Kidney glomerular epithelial cell (primary cell): Measurements from ENCODE around the gene STIP1.

Source experiments
- DNase-seq: peaks from one replicate; lab custom pipeline; 2025; lab: John Stamatoyannopoulos, UW

The STIP1 gene

DNA sequence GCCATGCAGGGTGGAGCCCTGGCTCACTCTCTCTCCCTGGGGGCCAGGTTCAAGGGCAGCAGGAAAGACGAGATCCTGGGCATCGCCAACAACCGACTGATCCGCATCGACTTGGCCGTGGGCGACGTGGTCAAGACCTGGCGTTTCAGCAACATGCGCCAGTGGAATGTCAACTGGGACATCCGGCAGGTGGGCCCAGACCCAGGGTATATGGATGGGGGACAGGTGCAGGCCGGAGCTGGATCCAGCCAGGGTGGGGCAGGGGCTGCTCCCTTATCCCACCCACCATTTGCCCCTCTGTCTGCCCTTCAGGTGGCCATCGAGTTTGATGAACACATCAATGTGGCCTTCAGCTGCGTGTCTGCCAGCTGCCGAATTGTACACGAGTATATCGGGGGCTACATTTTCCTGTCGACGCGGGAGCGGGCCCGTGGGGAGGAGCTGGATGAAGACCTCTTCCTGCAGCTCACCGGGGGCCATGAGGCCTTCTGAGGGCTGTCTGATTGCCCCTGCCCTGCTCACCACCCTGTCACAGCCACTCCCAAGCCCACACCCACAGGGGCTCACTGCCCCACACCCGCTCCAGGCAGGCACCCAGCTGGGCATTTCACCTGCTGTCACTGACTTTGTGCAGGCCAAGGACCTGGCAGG, 37.2 kb downstream of the STIP1 start:
- no peak for DNase-seq

DNA sequence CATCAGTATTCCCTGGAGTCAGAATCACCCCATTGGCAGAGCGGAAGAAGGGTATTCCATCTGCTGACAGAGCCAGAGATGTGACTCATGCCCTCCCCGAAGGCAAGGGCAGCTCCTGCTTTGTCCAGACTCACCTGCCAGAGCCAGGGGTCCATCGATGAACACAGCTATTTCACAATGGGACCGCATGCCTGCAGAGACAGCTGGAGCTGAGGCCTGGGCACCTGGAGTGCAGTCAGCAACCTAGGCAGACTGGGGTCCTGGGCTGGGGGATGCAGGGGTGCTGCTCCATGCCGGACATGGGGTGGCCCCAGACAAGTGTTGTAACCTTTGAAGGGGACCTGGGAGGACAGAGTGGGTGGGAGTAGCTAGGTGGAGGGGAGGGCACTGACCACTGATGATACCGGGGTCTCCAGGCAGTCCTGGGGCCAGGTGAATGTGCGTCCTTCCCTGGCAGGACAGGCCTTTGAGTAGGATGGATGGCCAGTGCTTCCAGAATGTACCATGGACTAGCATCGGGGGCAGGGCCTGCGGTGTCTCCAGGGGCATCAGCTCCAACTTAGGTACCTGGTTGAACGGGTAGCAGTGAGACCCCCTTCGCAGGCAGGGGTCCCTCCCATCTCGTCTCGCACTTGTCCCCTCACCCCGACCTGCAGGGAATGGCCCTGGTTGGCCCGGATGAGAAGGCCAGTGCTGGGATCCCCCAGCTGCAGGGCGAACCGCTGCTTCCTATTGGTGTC, 38.4 kb downstream of the STIP1 start:
- DNase-seq: no peak

DNA sequence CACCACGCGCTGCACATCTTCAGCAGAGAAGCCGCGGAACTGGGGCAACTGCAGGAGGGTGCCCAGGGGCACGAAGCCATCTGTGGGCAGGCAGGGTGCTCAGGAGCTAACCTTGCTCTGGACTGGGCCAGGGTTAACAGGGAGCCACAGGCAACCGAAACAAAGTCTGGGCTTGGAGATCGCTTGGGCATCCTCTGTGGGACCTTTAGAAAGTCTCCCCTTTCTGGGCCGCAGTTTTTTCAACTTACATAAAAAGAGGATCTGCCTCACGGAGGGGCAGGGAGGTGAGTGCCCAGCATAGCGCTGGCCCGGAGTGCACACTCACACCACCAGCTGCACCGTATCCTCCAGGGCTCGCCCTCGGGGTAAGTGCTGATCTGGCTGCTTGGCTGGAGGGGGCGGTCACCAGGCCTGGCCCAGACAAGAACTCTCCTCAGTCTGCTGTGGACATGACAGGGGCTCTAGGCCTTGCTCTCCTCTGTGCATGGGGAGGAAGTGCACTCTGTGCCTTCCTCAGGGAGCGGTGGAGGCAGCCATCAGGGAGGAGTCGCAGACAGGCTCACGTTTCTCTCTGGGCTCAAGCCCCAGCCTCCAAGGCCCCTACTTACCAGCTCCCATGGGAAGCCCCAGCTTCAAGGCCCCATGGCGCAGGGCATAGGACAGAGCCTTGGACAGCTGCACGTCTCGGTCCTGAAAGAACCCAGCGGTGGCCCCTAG, 39.1 kb downstream of the STIP1 start:
- DNase-seq: no peak

DNA sequence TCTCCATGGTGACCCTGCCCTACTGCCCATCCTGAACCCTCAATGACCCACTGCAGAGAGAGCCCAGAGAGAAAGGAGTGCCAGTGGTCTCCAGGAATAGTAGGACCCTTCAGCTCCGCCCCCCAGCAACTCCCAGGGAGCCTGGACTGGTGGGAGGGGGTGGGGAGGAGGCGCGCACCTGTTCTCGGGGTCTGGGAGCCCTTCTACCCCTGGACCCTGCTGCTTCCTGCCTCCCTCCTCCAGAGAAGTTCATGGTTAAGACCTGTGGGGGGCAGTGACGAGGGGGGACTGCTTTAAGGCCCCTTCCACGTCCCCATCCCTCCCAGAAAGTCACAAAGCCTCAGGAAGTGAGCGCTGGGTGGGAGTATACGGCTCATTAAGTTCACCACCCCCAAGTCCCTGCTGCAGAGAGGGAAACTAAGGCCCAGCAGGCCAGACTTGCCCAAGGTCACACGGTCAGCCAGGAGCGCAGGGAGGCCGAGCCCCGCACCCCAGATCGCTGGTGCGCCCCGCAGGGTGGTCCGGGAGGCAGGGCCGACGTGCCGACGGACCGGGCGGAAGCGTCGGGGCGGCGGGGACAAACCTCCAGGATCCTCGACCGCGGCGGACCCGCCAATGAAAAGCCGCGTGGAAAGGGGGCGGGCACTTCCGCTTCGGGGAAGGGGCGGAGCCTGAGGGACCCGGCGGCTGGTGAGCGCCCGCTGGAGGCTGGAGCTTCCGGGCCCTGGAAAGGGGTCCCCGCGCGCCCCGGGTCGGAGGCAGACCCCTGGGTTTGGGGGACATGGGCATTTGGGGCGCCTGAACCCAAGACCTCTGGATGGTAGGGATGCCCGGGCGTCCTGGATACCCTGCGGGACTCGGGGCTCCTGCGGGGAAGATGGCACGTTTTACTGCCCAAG, 39.9 kb downstream of the STIP1 start, which contains the start of the genes NUDT22 and TRPT1:
Gene NUDT22, plus strand, starts transcription at position 667 of the 899 bp plus-strand sequence. CDS start 379 bp downstream, outside the sequence.
Gene TRPT1, minus strand, starts transcription at position 579 of the 899 bp plus-strand sequence. Its CDS starts 326 bp downstream, at position 253.
- peak; percentile 41 for DNase-seq

DNA sequence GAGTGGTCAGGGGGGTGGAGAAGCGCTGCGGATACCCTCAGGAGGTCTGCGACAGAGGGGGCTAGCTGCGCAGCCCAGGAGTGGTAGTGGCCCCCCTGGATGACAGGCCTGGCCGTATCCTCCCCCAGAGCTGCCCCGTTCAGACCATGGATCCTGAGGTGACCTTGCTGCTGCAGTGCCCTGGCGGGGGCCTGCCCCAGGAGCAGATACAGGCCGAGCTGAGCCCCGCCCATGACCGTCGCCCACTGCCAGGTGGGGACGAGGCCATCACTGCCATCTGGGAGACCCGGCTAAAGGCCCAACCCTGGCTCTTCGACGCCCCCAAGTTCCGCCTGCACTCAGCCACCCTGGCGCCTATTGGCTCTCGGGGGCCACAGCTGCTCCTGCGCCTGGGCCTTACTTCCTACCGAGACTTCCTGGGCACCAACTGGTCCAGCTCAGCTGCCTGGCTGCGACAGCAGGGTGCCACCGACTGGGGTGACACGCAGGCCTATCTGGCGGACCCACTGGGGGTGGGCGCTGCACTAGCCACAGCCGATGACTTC, 40.6 kb downstream of the STIP1 start:
- no peak for DNase-seq

DNA sequence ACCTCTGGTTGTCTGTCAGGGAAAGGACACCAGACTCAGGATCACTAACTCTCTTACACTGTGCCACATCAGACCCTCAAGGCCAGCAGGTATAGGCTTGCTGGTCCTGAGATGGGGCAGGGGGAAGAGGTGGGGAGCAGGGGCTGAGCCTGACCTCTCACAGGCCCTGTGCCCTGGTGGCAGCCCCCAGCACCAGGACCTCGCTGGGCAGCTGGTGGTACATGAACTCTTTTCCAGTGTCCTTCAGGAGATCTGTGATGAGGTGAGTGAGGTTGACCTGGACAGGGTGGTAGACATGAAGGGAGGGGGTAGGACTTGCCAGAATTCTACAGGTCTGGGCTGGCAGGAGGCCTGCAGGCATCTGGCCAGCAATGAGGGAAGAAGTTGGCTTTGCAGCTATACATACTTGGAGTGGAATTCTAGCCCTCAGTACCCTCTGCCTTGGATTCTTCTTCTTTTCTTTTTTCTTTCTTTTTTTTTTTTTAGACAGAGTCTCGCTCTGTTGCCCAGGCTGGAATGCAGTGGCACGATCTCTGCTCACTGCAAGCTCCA, 41.5 kb downstream of the STIP1 start:
- DNase-seq: no peak

DNA sequence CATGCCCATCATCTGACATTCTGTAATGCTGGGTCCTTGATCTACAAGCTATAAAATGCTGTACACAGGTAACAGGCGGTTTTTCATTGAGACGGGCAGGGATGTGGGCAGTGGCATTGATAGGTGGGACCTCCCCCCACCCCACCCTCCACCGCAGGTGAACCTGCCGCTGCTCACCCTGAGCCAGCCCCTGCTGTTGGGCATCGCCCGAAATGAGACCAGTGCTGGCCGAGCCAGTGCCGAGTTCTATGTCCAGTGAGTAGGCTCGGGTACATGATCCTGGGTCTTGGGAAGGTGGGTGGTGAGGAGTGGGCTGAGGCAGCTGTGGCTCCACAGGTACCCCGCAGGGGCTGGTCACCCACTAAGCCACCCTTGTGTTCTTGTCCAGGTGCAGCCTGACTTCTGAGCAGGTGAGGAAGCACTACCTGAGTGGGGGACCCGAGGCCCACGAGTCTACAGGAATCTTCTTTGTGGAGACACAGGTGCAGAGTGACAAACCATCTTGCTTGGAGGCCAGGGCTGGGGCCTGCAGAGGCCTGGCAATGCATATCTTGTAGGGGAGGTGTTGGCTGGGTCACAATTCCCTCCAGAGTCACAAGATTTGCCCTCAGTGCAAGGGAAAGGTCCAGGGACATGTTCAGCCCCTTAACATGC, 43.2 kb downstream of the STIP1 start:
- DNase-seq: no peak

DNA sequence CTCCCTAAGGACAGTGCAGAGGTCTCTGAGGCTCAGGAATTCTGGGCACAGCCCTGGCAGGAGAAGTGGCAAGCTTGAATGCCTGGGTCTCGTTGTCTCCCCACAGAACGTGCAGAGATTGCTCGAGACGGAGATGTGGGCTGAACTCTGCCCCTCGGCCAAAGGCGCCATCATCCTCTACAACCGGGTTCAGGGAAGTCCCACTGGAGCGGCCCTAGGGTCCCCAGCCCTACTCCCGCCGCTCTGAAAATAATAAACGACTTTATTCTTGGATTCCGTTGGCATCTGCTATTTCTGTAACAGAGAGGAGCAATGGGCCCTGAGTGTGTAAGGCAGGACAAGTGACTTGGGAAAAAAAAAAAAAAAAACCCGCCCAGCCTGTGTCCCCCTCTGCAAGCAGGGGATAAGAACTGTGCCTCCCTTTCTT, 43.8 kb downstream of the STIP1 start:
- no peak for DNase-seq

DNA sequence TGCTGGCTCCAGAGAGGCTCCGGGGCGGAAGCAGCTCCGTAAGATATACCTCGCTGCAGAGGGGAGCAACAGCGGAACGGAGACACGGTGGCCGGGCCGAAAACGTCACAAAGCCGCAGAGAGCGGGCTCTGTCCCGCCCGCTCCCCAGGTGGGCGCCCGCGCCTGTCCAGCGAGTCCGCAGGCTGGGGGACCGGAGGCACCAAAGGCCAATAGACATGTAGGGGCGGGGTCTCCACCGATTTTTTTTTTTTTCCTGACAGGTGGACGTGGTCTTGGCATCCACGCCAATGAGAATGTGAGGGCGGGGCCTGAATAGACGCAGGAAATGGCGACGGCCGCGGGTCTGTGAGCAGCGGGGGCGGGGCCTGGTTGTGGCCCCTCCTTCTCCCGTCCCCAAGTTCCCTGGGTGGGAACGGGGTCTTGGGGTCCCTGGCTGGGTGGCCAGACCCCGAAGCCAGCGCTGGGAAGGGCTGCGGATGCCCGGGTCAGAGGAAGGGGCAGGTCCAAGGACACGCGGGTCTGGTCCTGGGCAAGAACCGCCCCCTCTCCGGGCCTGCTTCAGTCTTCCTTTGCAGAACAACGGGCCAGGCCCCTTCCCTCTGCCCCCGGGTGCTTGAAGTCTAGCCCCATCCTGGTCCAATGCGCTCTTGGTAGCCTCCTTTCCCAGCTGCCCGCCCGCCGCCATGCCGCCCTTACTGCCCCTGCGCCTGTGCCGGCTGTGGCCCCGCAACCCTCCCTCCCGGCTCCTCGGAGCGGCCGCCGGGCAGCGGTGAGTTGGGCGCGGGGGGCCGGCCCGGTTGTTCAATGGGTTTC, 44.4 kb downstream of the STIP1 start, which contains the start of gene DNAJC4:
Gene DNAJC4, plus strand, starts transcription at position 378 of the 814 bp plus-strand sequence. Its CDS starts 307 bp downstream, at position 685.
- DNase-seq: peak; percentile 82

DNA sequence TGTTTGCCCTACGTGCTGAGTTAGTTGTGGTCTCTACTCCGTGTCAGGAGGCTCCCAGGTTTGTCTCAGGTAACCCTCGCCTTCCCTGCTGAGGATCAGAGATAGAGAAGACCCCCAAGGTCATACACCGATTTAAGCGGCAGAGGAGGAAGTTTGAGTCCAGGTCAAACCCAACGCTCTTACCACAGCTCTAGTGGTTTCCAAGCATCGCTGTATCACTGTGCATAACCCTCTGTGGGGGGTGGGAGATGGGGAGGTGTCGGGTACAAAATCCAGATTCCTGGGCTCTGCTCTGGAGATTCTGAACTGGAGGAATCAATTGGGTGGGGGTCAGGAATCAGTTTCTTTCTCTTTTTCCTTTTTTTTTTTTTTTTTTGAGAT, 45.0 kb downstream of the STIP1 start:
- DNase-seq: no peak

DNA sequence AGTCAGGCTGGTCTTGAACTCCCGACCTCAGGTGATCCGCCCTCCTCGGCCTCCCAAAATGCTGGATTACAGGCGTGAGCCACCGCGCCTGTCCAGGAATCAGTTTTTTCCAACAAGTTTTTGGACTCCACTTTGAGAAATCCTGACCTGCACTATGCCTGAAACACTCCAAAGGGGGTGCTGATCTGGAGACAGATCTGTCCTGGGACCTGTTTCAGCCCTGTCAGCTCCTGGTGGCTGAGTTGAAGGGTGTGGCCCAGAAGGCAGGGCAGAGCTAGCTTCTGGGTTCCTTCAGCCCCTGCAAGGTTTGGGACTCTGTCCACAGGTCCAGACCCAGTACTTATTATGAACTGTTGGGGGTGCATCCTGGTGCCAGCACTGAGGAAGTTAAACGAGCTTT, 45.6 kb downstream of the STIP1 start:
- DNase-seq: no peak

DNA sequence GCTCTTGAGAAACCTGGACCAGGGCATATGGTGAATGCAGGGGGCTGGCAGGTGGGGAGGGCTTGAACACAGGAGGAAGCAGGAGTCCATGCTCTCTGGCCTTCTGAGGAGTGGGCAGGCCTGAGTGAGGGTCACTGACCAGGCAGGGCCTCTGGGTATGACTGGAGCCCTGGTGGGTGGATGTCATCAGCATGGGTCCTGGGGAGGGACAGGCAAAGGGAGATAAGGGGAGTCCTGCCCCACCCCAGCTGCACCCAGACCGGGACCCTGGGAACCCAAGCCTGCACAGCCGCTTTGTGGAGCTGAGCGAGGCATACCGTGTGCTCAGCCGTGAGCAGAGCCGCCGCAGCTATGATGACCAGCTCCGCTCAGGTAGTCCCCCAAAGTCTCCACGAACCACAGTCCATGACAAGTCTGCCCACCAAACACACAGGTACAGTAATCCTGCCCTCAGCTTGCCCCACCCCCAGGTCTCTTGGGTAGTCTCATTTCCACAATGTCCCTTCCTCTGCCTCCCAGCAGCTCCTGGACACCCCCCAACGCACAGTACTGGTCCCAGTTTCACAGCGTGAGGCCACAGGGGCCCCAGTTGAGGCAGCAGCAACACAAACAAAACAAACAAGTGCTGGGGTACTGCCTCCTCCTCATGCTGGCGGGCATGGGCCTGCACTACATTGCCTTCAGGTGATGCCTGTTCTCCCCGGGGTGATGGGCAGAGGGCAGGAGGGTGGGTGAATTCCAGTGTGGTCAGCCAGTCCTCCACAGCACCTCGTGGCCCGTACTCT, 46.4 kb downstream of the STIP1 start:
- DNase-seq: no peak

DNA sequence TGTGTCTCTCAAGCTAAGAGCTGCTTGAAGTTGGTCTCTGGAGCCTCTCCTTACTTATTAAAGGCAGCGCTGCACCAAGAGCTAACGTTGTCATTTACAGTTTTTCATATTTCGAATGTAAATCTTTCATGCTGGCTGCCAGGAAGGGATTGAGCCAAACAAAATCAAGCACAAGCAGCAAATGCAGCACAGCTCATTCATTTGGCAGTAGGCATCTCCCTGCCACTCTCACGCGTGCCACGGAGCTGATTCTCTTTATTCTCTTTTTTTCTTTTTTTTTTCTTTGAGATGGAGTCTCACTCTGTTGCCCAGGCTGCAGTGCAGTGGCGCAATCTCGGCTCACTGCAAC, 47.0 kb downstream of the STIP1 start:
- DNase-seq: no peak

DNA sequence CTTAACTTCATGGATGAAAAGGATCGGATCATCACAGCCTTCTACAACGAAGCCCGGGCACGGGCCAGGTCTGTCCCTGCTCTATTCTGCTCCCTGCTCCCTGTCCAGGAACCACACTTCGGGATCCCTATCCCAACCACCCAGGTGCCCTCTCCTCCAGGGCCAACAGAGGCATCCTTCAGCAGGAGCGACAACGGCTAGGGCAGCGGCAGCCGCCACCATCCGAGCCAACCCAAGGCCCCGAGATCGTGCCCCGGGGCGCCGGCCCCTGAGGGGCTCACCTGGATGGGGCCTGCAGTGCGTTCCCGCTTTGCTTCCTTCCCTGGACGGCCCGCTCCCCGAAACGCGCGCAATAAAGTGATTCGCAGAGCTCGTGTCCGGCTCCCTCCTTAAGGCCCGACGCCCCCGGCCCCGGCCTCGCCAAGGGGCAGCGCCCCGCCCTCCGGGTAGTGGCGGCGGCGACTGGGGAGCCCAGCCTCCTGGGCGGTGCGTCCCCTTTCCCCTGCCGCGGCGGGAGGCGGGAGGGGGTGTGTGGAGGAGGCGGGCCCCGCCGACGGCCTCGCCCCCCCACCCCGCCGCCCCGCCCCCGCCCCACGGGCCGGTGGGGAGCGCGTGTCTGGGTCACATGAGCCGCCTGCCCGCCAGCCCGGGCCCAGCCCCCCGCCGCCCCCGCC, 48.1 kb downstream of the STIP1 start, which contains the start of gene VEGFB:
Gene VEGFB, plus strand, starts transcription at position 672 of the 674 bp plus-strand sequence. CDS start 250 bp downstream, outside the sequence.
- no peak for DNase-seq

DNA sequence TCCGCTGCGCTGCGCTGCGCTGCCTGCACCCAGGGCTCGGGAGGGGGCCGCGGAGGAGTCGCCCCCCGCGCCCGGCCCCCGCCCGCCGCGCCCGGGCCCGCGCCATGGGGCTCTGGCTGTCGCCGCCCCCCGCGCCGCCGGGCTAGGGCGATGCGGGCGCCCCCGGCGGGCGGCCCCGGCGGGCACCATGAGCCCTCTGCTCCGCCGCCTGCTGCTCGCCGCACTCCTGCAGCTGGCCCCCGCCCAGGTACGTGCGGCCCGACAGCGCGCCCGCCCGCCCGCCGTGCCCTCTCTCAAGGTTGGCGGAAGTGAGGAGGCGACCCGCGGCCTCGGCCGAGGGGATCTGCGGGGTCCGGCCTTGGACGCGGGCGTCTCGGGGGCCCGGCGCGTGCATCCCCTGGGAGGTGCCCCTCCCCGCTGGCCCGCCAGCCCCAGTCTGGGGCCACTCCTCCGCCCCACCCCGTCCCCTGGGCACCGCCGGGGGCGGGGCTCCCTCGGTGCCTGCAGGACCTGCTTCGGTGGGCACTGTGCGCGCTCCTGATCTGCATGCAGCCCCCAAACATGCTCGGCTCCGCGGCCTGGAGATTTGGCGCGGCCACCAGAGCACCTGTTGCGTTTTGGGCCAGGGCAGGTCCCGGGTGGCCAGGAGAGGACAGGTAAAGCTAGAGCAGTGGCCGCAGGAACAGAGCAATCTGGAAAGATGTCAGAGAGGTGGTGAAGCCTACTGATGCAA, 48.8 kb downstream of the STIP1 start:
- no peak for DNase-seq

DNA sequence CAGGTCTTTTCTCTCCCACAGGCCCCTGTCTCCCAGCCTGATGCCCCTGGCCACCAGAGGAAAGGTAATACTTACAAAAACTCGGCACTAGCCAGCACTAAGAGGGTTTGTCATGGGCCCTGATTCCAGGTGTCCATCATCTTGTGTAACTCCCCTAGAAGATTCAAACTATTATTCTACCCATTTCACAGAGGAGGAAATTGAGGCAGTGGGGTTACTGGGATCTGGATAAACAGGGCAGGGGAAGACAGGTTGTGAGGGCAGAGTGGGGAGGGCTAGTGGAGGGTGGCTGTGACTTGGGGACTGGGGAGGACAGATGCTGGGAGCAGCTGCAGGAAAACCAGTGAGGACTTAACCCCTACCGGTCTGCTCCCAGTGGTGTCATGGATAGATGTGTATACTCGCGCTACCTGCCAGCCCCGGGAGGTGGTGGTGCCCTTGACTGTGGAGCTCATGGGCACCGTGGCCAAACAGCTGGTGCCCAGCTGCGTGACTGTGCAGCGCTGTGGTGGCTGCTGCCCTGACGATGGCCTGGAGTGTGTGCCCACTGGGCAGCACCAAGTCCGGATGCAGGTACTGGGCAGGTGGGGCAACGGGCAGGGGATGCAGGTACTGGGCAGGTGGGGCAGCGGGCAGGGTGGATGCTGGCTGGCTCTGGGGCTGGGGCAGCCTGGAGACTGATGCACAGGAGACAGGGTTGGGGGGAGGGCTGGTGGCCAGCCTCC, 49.6 kb downstream of the STIP1 start:
- DNase-seq: no peak

DNA sequence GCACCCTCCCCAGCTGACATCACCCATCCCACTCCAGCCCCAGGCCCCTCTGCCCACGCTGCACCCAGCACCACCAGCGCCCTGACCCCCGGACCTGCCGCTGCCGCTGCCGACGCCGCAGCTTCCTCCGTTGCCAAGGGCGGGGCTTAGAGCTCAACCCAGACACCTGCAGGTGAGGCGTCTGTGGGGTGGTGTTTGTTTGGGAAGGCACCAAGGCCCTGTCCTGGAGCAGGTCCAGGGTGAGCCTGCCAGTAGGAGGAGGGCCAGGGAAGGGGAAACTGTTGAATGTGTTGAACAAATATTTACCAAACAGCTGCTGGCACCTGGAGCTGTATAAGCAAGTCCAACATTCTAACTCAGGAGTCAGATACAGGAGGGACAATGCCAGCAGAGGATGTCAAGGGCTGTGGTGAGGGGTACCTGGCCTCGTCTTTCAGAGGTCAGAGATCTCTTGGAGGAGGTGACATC, 51.5 kb downstream of the STIP1 start:
- DNase-seq: no peak
